D341Med (cell line): ENCODE results near the gene ATP2B3.

ENCODE experiments used
- DNase-seq: peaks from one replicate; pipeline ENCODE4 v3.0.0; 2012; ENCODE audit warnings: low spot score

ATP2B3 gene

GRCh38 chrX:153509592-153509991 lies 7.8 kb upstream of the ATP2B3 start:
- DNase-seq: no peak

GRCh38 chrX:153510383-153510782 lies 7.1 kb upstream of the ATP2B3 start:
- no peak for DNase-seq

GRCh38 chrX:153511784-153512500 lies 5.5 kb upstream of the ATP2B3 start:
- DNase-seq: no peak

- no peak for DNase-seq
Observed at GRCh38 chrX:153512501-153512893, 4.9 kb upstream of the ATP2B3 start.

- DNase-seq: no peak
Observed at GRCh38 chrX:153513265-153513664, 4.2 kb upstream of the ATP2B3 start.

GRCh38 chrX:153514259-153514658 lies 3.2 kb upstream of the ATP2B3 start:
- DNase-seq: no peak

GRCh38 chrX:153515435-153515834 lies 2.0 kb upstream of the ATP2B3 start:
- DNase-seq: no peak

- no peak for DNase-seq
Observed at GRCh38 chrX:153516073-153516472, 1.4 kb upstream of the ATP2B3 start.

- DNase-seq: peak; percentile 53
Observed at GRCh38 chrX:153517946-153518834, 748 bp downstream of the ATP2B3 start.

- no peak for DNase-seq
Observed at GRCh38 chrX:153519569-153520286, 2.3 kb downstream of the ATP2B3 start.

GRCh38 chrX:153520287-153520917 lies 3.0 kb downstream of the ATP2B3 start:
- DNase-seq: no peak

- peak; percentile 80 for DNase-seq
Observed at GRCh38 chrX:153521034-153521433, 3.6 kb downstream of the ATP2B3 start.

- DNase-seq: no peak
Observed at GRCh38 chrX:153522259-153522658, 4.8 kb downstream of the ATP2B3 start.

GRCh38 chrX:153523269-153523668 lies 5.8 kb downstream of the ATP2B3 start:
- no peak for DNase-seq

- DNase-seq: no peak
Observed at GRCh38 chrX:153524234-153524633, 6.8 kb downstream of the ATP2B3 start.

GRCh38 chrX:153525451-153525850 lies 8.0 kb downstream of the ATP2B3 start:
- DNase-seq: peak; percentile 40

- no peak for DNase-seq
Observed at GRCh38 chrX:153526042-153526441, 8.6 kb downstream of the ATP2B3 start.

GRCh38 chrX:153526801-153527200 lies 9.4 kb downstream of the ATP2B3 start:
- DNase-seq: no peak

- DNase-seq: no peak
Observed at GRCh38 chrX:153527208-153527607, 9.8 kb downstream of the ATP2B3 start.

GRCh38 chrX:153530411-153531129 lies 13.1 kb downstream of the ATP2B3 start:
- DNase-seq: no peak

- peak; percentile 37 for DNase-seq
Observed at GRCh38 chrX:153533091-153533490, 15.6 kb downstream of the ATP2B3 start.
